ENCODE data around the gene LGR5. TPM values are rescaled to one million over a fixed set of nuclear protein-coding genes. Genes with fewer than 3 reads are reported as not detected.

Gene LGR5
- total and polyA plus RNA-seq, 2 of the 4 experiments (the other 2 are of a cell fraction): not detected

DNA sequence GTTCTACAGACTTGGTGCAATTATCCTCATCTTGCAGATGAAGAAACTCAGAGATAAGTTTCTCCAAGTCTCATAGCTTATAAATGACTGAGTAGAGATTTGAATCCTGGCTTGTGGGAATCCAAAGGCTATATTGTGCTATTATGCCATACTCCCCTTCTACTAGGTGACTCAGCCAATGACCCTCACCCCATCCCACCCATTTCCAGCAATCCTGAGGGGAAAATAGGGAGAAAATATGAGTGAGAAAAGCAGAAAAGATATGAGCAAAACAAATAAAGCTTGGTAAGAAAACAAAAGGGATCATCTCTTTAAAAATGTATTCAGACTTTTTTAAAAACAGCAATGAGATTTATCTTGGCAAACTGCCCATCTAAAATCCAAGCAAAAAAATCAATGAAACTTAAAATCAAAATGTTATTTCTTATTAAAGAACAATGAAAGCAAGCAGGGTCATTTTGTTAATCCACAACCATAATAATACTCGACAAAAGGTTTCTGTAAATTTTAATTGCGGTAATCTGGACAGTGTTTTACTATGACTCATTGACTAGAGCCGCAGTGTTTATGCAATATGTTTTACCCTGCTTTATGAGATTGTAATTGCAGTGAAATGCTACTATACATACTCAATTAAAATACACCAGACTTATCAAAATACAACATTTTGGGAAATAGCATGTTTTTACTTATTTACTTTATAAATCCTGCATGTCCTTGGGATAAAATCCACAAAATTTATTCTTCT lies 13.1 kb upstream of the LGR5 start:
- no peak overlapping the region for H3K23ac ChIP-seq (ENCODE audit: low read depth, low read length)
- no peak overlapping the region for H3K27ac ChIP-seq (ENCODE audit: insufficient read depth, low read length)
- H3K4ac ChIP-seq (ENCODE audit: low read depth, low read length): no peak overlapping the region
- no peak for TF ChIP-seq RCOR1 (IDR thresholded peaks at IDR 0.05; ENCODE audit: insufficient replicate concordance, low read length)
- peak; percentile 34; the same call in 1 of the 2 replicates for TF ChIP-seq CEBPB (IDR thresholded peaks at IDR 0.05; ENCODE audit: low read depth, low read length)
- H3K9me3 ChIP-seq (ENCODE audit: control insufficient read depth, insufficient read depth, low read length): no peaks in the 10 kb centered on the region
- no peak overlapping the region for H2AK5ac ChIP-seq (ENCODE audit: low read depth, low read length)
- H2BK20ac ChIP-seq (ENCODE audit: low read depth, low read length): no peak overlapping the region
- no peaks in the 10 kb centered on the region for H3K9me1 ChIP-seq (ENCODE audit: insufficient read depth, low read length)
- no peak overlapping the region for H2BK120ac ChIP-seq (ENCODE audit: low read depth, low read length)
- no peak overlapping the region for H3K9ac ChIP-seq (ENCODE audit: low read depth, low read length)
- dilution Hi-C loops (cut with HindIII; ENCODE audit: low sequenced_read_pairs, unreplicated experiment): no loop called here
- no peaks in the 10 kb centered on the region for H3K79me1 ChIP-seq (ENCODE audit: low read depth in 1 of 2, low read length in 2 of 2)
- H3K4me3 ChIP-seq (ENCODE audit: insufficient read depth, low read depth, low read length): no peak overlapping the region
- H4K8ac ChIP-seq (ENCODE audit: low read depth in 2 of 2, low read length in 2 of 2): no peak overlapping the region
- no CpG with 5 or more reads among the region's 3 CpGs for WGBS, 2 experiments (ENCODE audit: extremely low coverage in 2 of 2, insufficient read length in 1 of 2)
- no peak overlapping the region for H2AFZ ChIP-seq (replicated peaks; ENCODE audit: low read length, poor library complexity)
- ChIA-PET CTCF (interaction anchor here (1.4 kb wide), 1 partner anchor 11 kb away, joined by 5 read pairs; no protein-coding TSS in a partner anchor), POLR2A (ENCODE audit: unreplicated experiment) (no interaction called here)
- ATAC-seq (ENCODE audit: low read depth) (0 out of 2 replicates have a peak, but pooled peaks have one; percentile 29), DNase-seq (peak; percentile 11)
- no peaks in the 10 kb centered on the region for H3K4me1 ChIP-seq (ENCODE audit: control insufficient read depth, insufficient read depth, low read length)
- H4K20me1 ChIP-seq (ENCODE audit: insufficient read depth, low read length): no peaks in the 10 kb centered on the region
- H2AK9ac ChIP-seq (replicated peaks; ENCODE audit: low read depth, low read length, poor library complexity): no peak overlapping the region
- no peak overlapping the region for H3K56ac ChIP-seq (ENCODE audit: extremely low read depth, insufficient read depth, low read length)
- H3K14ac ChIP-seq (replicated peaks; ENCODE audit: low read depth, low read length): no peak overlapping the region
- H3K4me2 ChIP-seq (ENCODE audit: low read depth, low read length): no peak overlapping the region
- H2BK5ac ChIP-seq (ENCODE audit: low read depth, low read length, poor library complexity, severe bottlenecking): no peak overlapping the region
- intact Hi-C loops (cut with micrococcal nuclease): no loop called here
- no peaks in the 10 kb centered on the region; the same call in 1 of the 2 replicates for H3K27me3 ChIP-seq (ENCODE audit: control insufficient read depth, insufficient read depth, low read length)
- no TSS peak for BruUV-seq (replicated peaks)
- no peak overlapping the region for H4K5ac ChIP-seq (ENCODE audit: low read depth, low read length)
- in situ Hi-C loops (cut with MboI; ENCODE audit: low sequenced_read_pairs): no loop called here
- H3K18ac ChIP-seq (ENCODE audit: low read depth, low read length): no peak overlapping the region
- no peaks in the 10 kb centered on the region for H3K36me3 ChIP-seq (ENCODE audit: control insufficient read depth, insufficient read depth, low read length)
- H2BK15ac ChIP-seq (ENCODE audit: low read depth, low read length): no peak overlapping the region
- no peak overlapping the region for H4K91ac ChIP-seq (ENCODE audit: insufficient read depth, low read depth, low read length)

Measured in IMR-90 (cell line).